Measurements from ENCODE around the gene ZNF609.

GRCh38 chr15:64680097-64680496 is 219.7 kb downstream of the ZNF609 start:
- no peak for TF ChIP-seq SIN3A (IDR thresholded peaks at IDR 0.05; ENCODE audit: low read depth)
- no peak for TF ChIP-seq CTCF (IDR thresholded peaks at IDR 0.05 in 2 of 3, conservative IDR thresholded peaks at IDR 0.05 in 1 of 3; ENCODE audit: borderline replicate concordance in 1 of 3, insufficient read depth in 1 of 3, low read depth in 2 of 3, low read length in 2 of 3)
- TF ChIP-seq, protein P1, sequence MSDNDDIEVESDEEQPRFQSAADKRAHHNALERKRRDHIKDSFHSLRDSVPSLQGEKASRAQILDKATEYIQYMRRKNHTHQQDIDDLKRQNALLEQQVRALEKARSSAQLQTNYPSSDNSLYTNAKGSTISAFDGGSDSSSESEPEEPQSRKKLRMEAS (IDR thresholded peaks at IDR 0.05) = no peak
- no peak for TF ChIP-seq POLR2A (IDR thresholded peaks at IDR 0.05; ENCODE audit: borderline replicate concordance, extremely low read depth, insufficient read depth, insufficient read length)
- TF ChIP-seq YY1 (IDR thresholded peaks at IDR 0.05; ENCODE audit: extremely low read depth, insufficient replicate concordance, low read depth, low read length) = no peak
- TF ChIP-seq JUND (IDR thresholded peaks at IDR 0.05) = no peak
- no peak for TF ChIP-seq EZH2phosphoT487 (IDR thresholded peaks at IDR 0.05; ENCODE audit: borderline replicate concordance)
- no peak for TF ChIP-seq TCF7L2 (IDR thresholded peaks at IDR 0.05; ENCODE audit: borderline replicate concordance, extremely low read depth, insufficient read depth, insufficient read length)
- no peak for TF ChIP-seq POLR2AphosphoS5 (IDR thresholded peaks at IDR 0.05; ENCODE audit: low read depth, low read length)
- no peak for TF ChIP-seq ELF1 (IDR thresholded peaks at IDR 0.05; ENCODE audit: borderline replicate concordance, low read depth)
